GM19467 (cell line): ENCODE data around the gene PI4K2B.
A peak's percentile ranks its signal among the peaks of the same experiment; 100 is the strongest.
"Not testable (repeated sequence)": the region's sequence is repeated elsewhere in the genome, so short reads cannot be mapped to it uniquely, and the experiment has no call there.

Experiments
- ATAC-seq: cut with Tn5 transposase; IDR thresholded peaks from one replicate; pipeline ENCODE4 v1.9.1; 2021; ENCODE audit warnings: mild to moderate bottlenecking, moderate library complexity; ENCODE audit not compliant: unreplicated experiment

Gene PI4K2B

DNA sequence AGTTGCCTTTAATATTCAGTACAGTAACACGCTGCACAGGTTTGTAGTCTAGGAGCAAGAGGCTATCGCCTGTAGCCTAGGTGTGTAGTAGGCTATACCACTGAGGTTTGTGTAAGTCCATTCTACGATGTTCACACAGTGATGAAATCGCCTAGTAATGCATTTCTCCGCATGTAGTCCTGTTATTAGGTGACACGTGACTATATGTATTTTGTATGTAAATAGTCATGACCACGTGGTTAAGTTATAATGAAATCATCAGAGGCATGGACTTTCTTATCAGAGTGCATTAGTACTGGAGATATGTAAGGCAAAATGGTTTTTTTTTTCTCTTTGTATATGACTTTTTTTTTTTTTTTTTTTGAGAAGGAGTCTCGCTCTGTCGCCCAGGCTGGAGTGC is 68.8 kb downstream of the PI4K2B start:
- no peak for ATAC-seq

GRCh38 chr4:25303578-25303977 is 69.7 kb downstream of the PI4K2B start:
- no peak for ATAC-seq

GRCh38 chr4:25306518-25307057 is 72.8 kb downstream of the PI4K2B start:
- ATAC-seq = no peak

GRCh38 chr4:25307596-25307995 is 73.8 kb downstream of the PI4K2B start:
- ATAC-seq = no peak

DNA sequence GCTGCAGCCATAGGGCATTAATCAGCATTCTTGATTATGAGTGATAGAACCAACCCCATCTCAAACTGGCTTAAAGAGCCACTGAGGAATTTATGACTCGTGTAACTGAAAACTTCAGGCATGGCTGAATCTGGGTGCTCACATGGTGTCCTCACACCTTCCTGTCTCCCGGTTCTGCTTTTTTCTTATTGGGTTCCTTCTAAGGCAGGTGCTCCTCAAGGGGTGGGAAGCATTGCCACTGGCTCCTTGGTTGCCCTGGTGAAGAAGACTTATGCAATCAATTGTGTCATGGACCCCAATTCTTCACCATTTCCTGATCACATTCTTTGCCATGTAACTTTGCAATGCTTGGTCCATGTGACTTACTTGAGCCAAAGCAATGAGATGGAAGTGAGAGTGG is 74.5 kb downstream of the PI4K2B start:
- no peak for ATAC-seq

- ATAC-seq = no peak
Observed at GRCh38 chr4:25308761-25309160, 74.9 kb downstream of the PI4K2B start.

DNA sequence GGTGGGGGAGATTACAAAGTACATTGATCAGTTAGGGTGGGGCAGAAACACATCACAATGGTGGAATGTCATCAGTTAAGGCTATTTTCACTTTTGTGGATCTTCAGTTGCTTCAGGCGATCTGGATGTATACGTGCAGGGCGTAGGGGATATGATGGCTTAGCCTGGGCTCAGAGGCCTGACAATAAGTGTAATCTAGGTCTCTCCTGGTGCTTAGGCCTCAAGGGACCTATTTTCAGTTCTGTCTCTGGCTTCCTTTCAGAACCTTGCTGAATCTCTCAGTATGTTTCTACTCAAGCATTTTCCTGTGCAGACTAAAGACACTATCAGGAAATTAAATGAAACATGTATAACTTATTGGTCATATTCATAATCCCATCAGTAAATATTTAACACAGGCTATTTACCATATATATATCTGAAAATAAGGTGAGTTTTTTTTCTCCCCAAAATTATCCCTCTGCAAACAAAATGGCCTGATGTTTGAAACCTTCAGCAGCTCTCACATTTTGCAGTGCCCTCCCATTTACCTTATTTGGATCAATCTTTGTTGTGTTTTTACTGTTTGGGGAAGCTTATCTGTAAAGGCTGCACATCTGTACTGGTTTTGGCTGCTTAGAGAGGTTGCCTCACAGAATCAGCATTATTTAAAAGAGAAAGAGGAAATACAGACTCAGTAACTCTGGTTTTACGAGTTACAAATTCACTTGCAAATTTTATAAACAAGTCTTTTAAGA is 76.4 kb downstream of the PI4K2B start:
- ATAC-seq = peak; percentile 50

GRCh38 chr4:25310803-25311166 is 77.0 kb downstream of the PI4K2B start:
- no peak for ATAC-seq

GRCh38 chr4:25312496-25313200 is 78.8 kb downstream of the PI4K2B start, which contains the start of gene ZCCHC4:
ZCCHC4 (plus strand) TSS chr4:25312774; CDS start chr4:25312810, 36 bp downstream.
- ATAC-seq = peak; percentile 72

GRCh38 chr4:25313201-25313895 is 79.5 kb downstream of the PI4K2B start:
- no peak for ATAC-seq

DNA sequence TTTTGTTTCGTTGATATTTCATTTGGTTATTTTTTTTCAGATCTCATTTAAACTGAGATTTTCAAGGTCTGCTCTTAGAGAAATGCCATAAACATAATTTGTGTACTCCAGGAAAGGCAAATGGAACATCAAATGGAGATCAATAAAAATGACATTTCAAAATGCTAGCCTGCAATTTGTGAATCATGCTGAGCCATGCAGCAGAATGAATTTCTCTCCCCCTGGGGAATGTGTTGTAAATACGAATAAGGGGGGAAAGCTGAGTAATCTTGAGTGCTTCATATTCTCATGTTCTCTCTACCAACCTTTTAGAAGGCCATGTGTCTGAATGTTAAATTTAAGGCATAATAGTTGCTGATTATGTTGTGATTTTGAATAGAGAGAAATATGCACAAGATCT is 86.5 kb downstream of the PI4K2B start:
- ATAC-seq = no peak

DNA sequence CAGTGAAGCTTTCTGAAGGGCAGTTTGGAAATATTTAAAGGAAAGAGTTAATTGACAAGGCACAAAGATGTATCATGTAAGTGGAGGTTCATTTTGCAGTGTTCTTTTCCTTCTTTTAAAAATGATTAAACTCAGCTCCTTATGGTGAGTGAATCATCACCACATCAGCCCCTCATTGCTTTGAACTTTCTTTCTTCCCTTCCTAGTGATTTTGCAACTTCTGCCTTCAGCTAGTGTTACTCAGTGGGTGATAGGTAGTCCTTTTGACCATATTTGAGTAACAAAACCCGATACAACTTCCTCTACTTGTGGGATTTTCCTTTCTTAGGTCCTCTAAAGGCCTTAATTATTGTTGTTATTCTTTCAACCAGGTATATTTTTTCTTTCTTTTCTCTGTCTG is 86.9 kb downstream of the PI4K2B start:
- no peak for ATAC-seq

- no peak for ATAC-seq
Observed at GRCh38 chr4:25321703-25322102, 87.9 kb downstream of the PI4K2B start.

DNA sequence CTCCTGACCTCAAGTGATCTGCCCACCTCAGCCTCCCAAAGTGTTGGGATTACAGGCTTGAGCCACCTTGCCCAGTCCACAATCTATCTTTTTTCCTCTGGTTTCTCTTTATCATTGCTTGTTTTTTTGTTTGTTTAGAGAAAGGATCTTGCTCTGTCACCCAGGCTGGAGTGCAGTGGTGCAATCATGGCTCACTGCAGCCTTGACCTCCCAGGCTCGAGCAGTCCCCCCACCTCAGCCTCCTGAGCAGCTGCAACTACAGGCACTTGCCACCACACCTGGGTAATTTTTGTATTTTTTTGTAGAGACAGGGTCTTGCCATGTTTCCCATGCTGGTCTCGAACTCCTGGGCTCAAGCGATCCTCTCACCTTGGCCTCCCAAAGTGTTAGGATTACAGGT is 94.6 kb downstream of the PI4K2B start:
- ATAC-seq = not testable (repeated sequence)
